H9 (cell line): ENCODE measurements around the gene AHNAK. TPM values are rescaled to one million over a fixed set of nuclear protein-coding genes. Genes with fewer than 3 reads are reported as not detected.

Experiments
- DNase-seq: peaks from one replicate; pipeline ENCODE4 v3.0.0-alpha.2; 2017
- H2AFZ ChIP-seq: one replicate; pipeline ENCODE4 v1.6.1; 2013; ENCODE audit warnings: mild to moderate bottlenecking, low read length, control low read depth, moderate library complexity
- H2AK5ac ChIP-seq: 2 replicates; pipeline ENCODE4 v1.6.1; 2013; ENCODE audit warnings: low read length, control low read depth, mixed read lengths; ENCODE audit not compliant: insufficient read length
- H2BK120ac ChIP-seq: one replicate; pipeline ENCODE4 v1.6.1; 2013; ENCODE audit warnings: low read depth, mild to moderate bottlenecking, low read length, control low read depth, inconsistent platforms; ENCODE audit not compliant: poor library complexity, severe bottlenecking
- H2BK12ac ChIP-seq: 2 replicates; pipeline ENCODE4 v1.6.1; 2013; ENCODE audit warnings: low read length, control low read depth, mixed read lengths, low read depth; ENCODE audit not compliant: insufficient read length
- H2BK15ac ChIP-seq: 2 replicates; pipeline ENCODE4 v1.6.1; 2013; ENCODE audit warnings: low read depth, low read length, control low read depth
- H2BK20ac ChIP-seq: one replicate; pipeline ENCODE4 v1.6.1; 2013; ENCODE audit warnings: low read depth, mild to moderate bottlenecking, low read length, control low read depth, inconsistent platforms; ENCODE audit not compliant: poor library complexity, severe bottlenecking
- H2BK5ac ChIP-seq: 2 replicates; pipeline ENCODE4 v1.6.1; 2013; ENCODE audit warnings: low read length, control low read depth, mixed read lengths; ENCODE audit not compliant: insufficient read length
- H3K14ac ChIP-seq: 2 replicates; pipeline ENCODE4 v1.6.1; 2013; ENCODE audit warnings: low read length, control low read depth; ENCODE audit not compliant: insufficient read depth
- H3K18ac ChIP-seq: 2 replicates; pipeline ENCODE4 v1.6.1; 2013; ENCODE audit warnings: low read depth, mild to moderate bottlenecking, mixed read lengths, low read length, control low read depth; ENCODE audit not compliant: insufficient read length
- H3K23ac ChIP-seq: 2 replicates; pipeline ENCODE4 v1.6.1; 2013; ENCODE audit warnings: low read length, control low read depth, mixed read lengths, low read depth; ENCODE audit not compliant: insufficient read length
- H3K23me2 ChIP-seq: 2 replicates; pipeline ENCODE4 v1.6.1; 2013; ENCODE audit warnings: low read depth, mild to moderate bottlenecking, mixed read lengths, low read length, control low read depth; ENCODE audit not compliant: insufficient read length, poor library complexity, severe bottlenecking
- H3K27ac ChIP-seq: 2 replicates; pipeline ENCODE4 v1.5.1; 2013; ENCODE audit warnings: low read length, control low read depth, mixed read lengths, low read depth; ENCODE audit not compliant: insufficient read length
- H3K27me3 ChIP-seq: 2 replicates; pipeline ENCODE4 v1.6.1; 2013; ENCODE audit warnings: low read length, control low read depth, inconsistent platforms; ENCODE audit not compliant: insufficient read depth
- H3K4ac ChIP-seq: 2 replicates; pipeline ENCODE4 v1.6.1; 2013; ENCODE audit warnings: low read depth, mild to moderate bottlenecking, control low read depth, inconsistent platforms, low read length, moderate library complexity
- H3K4me1 ChIP-seq: 2 replicates; pipeline ENCODE4 v1.6.1; 2013; ENCODE audit warnings: low read length, control low read depth, inconsistent platforms; ENCODE audit not compliant: insufficient read depth
- H3K4me2 ChIP-seq: 2 replicates; pipeline ENCODE4 v1.6.1; 2013; ENCODE audit warnings: low read length, control low read depth, mixed read lengths; ENCODE audit not compliant: insufficient read length, insufficient read depth
- H3K56ac ChIP-seq: 2 replicates; pipeline ENCODE4 v1.6.1; 2013; ENCODE audit warnings: low read depth, mild to moderate bottlenecking, mixed read lengths, low read length, control low read depth; ENCODE audit not compliant: insufficient read length
- H3K79me1 ChIP-seq: 2 replicates; pipeline ENCODE4 v1.6.1; 2013; ENCODE audit warnings: low read depth, mild to moderate bottlenecking, moderate library complexity, low read length, control low read depth, inconsistent platforms; ENCODE audit not compliant: insufficient read depth, poor library complexity, severe bottlenecking
- H3K79me2 ChIP-seq: 2 replicates; pipeline ENCODE4 v1.6.1; 2013; ENCODE audit warnings: low read length, control low read depth, inconsistent platforms; ENCODE audit not compliant: insufficient read depth
- H3K9ac ChIP-seq: 2 replicates; pipeline ENCODE4 v1.6.1; 2013; ENCODE audit warnings: low read length, control low read depth, mixed read lengths; ENCODE audit not compliant: insufficient read length; ENCODE audit errors: extremely low read depth
- H3K9me3 ChIP-seq: one replicate; pipeline ENCODE4 v1.6.1; 2013; ENCODE audit warnings: low read depth, low read length, inconsistent platforms; ENCODE audit not compliant: control insufficient read depth
- H3T11ph ChIP-seq: one replicate; pipeline ENCODE4 v1.6.1; 2013; ENCODE audit warnings: mild to moderate bottlenecking, low read length, control low read depth, inconsistent platforms
- H4K20me1 ChIP-seq: one replicate; pipeline ENCODE4 v1.6.1; 2013; ENCODE audit not compliant: control insufficient read depth, insufficient read length, insufficient read depth
- H4K5ac ChIP-seq: 2 replicates; pipeline ENCODE4 v1.6.1; 2013; ENCODE audit warnings: low read depth, mild to moderate bottlenecking, mixed read lengths, low read length, control low read depth; ENCODE audit not compliant: insufficient read length
- H4K8ac ChIP-seq: replicated peaks from 2 replicates; pipeline ENCODE4 v1.6.1; 2013; ENCODE audit warnings: low read length, control low read depth, mixed read lengths, low read depth; ENCODE audit not compliant: insufficient read length
- H4K91ac ChIP-seq: 2 replicates; pipeline ENCODE4 v1.6.1; 2013; ENCODE audit warnings: low read depth, mild to moderate bottlenecking, moderate library complexity, mixed read lengths, low read length, control low read depth; ENCODE audit not compliant: insufficient read length
- H3K27ac Mint-ChIP-seq, 3 experiments: 2 replicates in 2 of 3; 3 replicates in 1 of 3; pipeline ENCODE4 v1.8.0; 2020 to 2021; ENCODE audit warnings: mixed read lengths in 3 of 3, mild to moderate bottlenecking in 1 of 3, moderate library complexity in 1 of 3
- H3K27me3 Mint-ChIP-seq: 2 replicates; pipeline ENCODE4 v1.8.0; 2021; ENCODE audit warnings: low read depth, mild to moderate bottlenecking, moderate library complexity, mixed read lengths
- H3K36me3 Mint-ChIP-seq, 3 experiments: 2 replicates in 2 of 3; 3 replicates in 1 of 3; pipeline ENCODE4 v1.8.0; 2020 to 2021; ENCODE audit warnings: low read depth in 3 of 3, mixed read lengths in 3 of 3; ENCODE audit not compliant: insufficient read depth in 1 of 3
- H3K4me1 Mint-ChIP-seq, 2 experiments: 2 replicates each; pipeline ENCODE4 v1.8.0; 2020; ENCODE audit warnings: mixed read lengths in 2 of 2
- H3K4me3 Mint-ChIP-seq, 2 experiments: 2 replicates in 1 of 2; 3 replicates in 1 of 2; pipeline ENCODE4 v1.8.0; 2020 to 2021; ENCODE audit warnings: mild to moderate bottlenecking in 2 of 2, mixed read lengths in 2 of 2, moderate library complexity in 1 of 2
- H3K9me3 Mint-ChIP-seq, 2 experiments: 2 replicates in 1 of 2; 3 replicates in 1 of 2; pipeline ENCODE4 v1.8.0; 2020; ENCODE audit warnings: mild to moderate bottlenecking in 2 of 2, mixed read lengths in 2 of 2, moderate library complexity in 1 of 2
- CTCF ChIP-seq: fragments of 200-600 bp; sonication (generic); conservative IDR thresholded peaks from 3 replicates; pipeline ENCODE4 v1.8.0; 2021; ENCODE audit warnings: antibody characterized with exemption, mild to moderate bottlenecking
- WGBS: extraction: QIAGEN DNeasy Blood & Tissue Kit; methylation state at CpG from one replicate; pipeline ENCODE4 v1.1.7; 2013; ENCODE audit warnings: missing lambda C conversion rate, low lambda C conversion rate, mixed read lengths; ENCODE audit not compliant: insufficient read length; ENCODE audit errors: extremely low coverage; 5-methylcytosine and 5-hydroxymethylcytosine counted together
- total RNA-seq: library from RNA; stranded (reverse); gene quantifications from 2 replicates; pipeline ENCODE4 v1.2.1, GENCODE V29; 2021

AHNAK gene
- total RNA-seq, 1 experiment from 2014 or later: 15.2 TPM

GRCh38 chr11:62542111-62542745 is 4.4 kb downstream of the AHNAK start:
- no peaks in the 10 kb centered on the region for H3K79me1 ChIP-seq
- H3K23ac ChIP-seq: no peak overlapping the region
- WGBS: no CpG with 5 or more reads among the region's 6 CpGs
- no peaks in the 10 kb centered on the region for H3K36me3 Mint-ChIP-seq
- no peak overlapping the region for H2BK20ac ChIP-seq
- peaks cover 33 to 49% of the 10 kb centered on the region in 2 experiments for H3K4me1 Mint-ChIP-seq
- no peak overlapping the region for H4K5ac ChIP-seq
- no peak for DNase-seq
- H3K56ac ChIP-seq: no peak overlapping the region
- no peak overlapping the region for H3K14ac ChIP-seq
- H4K8ac ChIP-seq: no peak overlapping the region
- H2AFZ ChIP-seq: no peak overlapping the region
- no peak for TF ChIP-seq CTCF
- no peak overlapping the region for H4K91ac ChIP-seq
- H2BK5ac ChIP-seq: no peak overlapping the region
- H3K4ac ChIP-seq: no peak overlapping the region
- no peak overlapping the region for H3K27ac ChIP-seq
- peaks cover 34% of the 10 kb centered on the region for H3K27me3 ChIP-seq
- no peak overlapping the region for H2AK5ac ChIP-seq
- no peaks in the 10 kb centered on the region for H3K79me2 ChIP-seq
- no peak overlapping the region for H2BK15ac ChIP-seq
- H3K9me3 Mint-ChIP-seq: no peaks in the 10 kb centered on the region
- H3T11ph ChIP-seq: no peak overlapping the region
- H2BK120ac ChIP-seq: no peak overlapping the region
- peaks cover 2% of the 10 kb centered on the region for H4K20me1 ChIP-seq
- H3K4me2 ChIP-seq: peak overlapping the region; percentile 5
- no peaks in the 10 kb centered on the region for H3K9me3 ChIP-seq
- H3K23me2 ChIP-seq: peaks cover 24% of the 10 kb centered on the region
- no peak overlapping the region; a peak in 1 of 7 replicates for H3K27ac Mint-ChIP-seq
- H3K9ac ChIP-seq: no peak overlapping the region
- no peaks in the 10 kb centered on the region; the same call in 1 of the 2 replicates for H3K4me1 ChIP-seq
- H3K4me3 Mint-ChIP-seq: peak overlapping the region in 1 of 2 experiments; percentile 43; a peak in 1 of 5 replicates
- H3K27me3 Mint-ChIP-seq: peaks cover 55% of the 10 kb centered on the region
- H3K18ac ChIP-seq: no peak overlapping the region
- no peak overlapping the region for H2BK12ac ChIP-seq
